ENCODE measurements around the gene UAP1L1.
"Not testable (repeated sequence)": the region's sequence is repeated elsewhere in the genome, so short reads cannot be mapped to it uniquely, and the experiment has no call there.

The UAP1L1 gene

GRCh38 chr9:137116027-137116507 is 38.8 kb downstream of the UAP1L1 start:
- no peak for DNase-seq

GRCh38 chr9:137116728-137117127 is 39.4 kb downstream of the UAP1L1 start:
- DNase-seq, result no peak

GRCh38 chr9:137117269-137117731 is 40.0 kb downstream of the UAP1L1 start:
- no peak for DNase-seq

GRCh38 chr9:137118092-137118603 is 40.8 kb downstream of the UAP1L1 start:
- not testable (repeated sequence) for DNase-seq

- not testable (repeated sequence) for DNase-seq
Observed at GRCh38 chr9:137121927-137122795, 44.8 kb downstream of the UAP1L1 start.

GRCh38 chr9:137122796-137123467 is 45.6 kb downstream of the UAP1L1 start:
- DNase-seq, result not testable (repeated sequence)

GRCh38 chr9:137123468-137123837 is 46.1 kb downstream of the UAP1L1 start:
- DNase-seq, result no peak

GRCh38 chr9:137123952-137124462 is 46.7 kb downstream of the UAP1L1 start:
- DNase-seq, result not testable (repeated sequence)

GRCh38 chr9:137126786-137127185 is 49.5 kb downstream of the UAP1L1 start:
- DNase-seq, result no peak

- peak; percentile 45 for DNase-seq
Observed at GRCh38 chr9:137127301-137128157, 50.2 kb downstream of the UAP1L1 start.

GRCh38 chr9:137128158-137128861 is 51.0 kb downstream of the UAP1L1 start:
- DNase-seq, result no peak

GRCh38 chr9:137128862-137129455 is 51.6 kb downstream of the UAP1L1 start:
- DNase-seq, result no peak

- DNase-seq, result peak; percentile 91
Observed at GRCh38 chr9:137129456-137130175, 52.3 kb downstream of the UAP1L1 start.

- no peak for DNase-seq
Observed at GRCh38 chr9:137130176-137130755, 52.9 kb downstream of the UAP1L1 start.
